ENCODE data around the gene IKZF4.

Gene IKZF4

GRCh38 chr12:56084958-56085543 is 64.2 kb downstream of the IKZF4 start:
- no peak for DNase-seq (ENCODE audit: low spot score)
- Histone ChIP-seq H3K36me3 (replicated peaks in 1 of 2; ENCODE audit: control insufficient read depth in 2 of 2, insufficient read depth in 2 of 2, low read length in 2 of 2) (no peaks in the 10 kb centered on the region), H2BK15ac (ENCODE audit: low read length) (no peak overlapping the region), H2BK120ac (ENCODE audit: low read depth, low read length) (no peak overlapping the region), H3K4me3 (ENCODE audit: low read length in 2 of 2) (no peak overlapping the region), H3K4me1 (ENCODE audit: control insufficient read depth in 2 of 2, insufficient read depth in 1 of 2, low read depth in 1 of 2, low read length in 2 of 2) (peaks cover 9 to 10% of the 10 kb centered on the region in 2 donors), H3K9me3 (replicated peaks in 1 of 2; ENCODE audit: control insufficient read depth in 2 of 2, insufficient read depth in 1 of 2, low read depth in 1 of 2, low read length in 2 of 2) (no peaks in the 10 kb centered on the region), H3K23ac (ENCODE audit: low read depth, low read length, poor library complexity) (no peak overlapping the region), H3K79me1 (ENCODE audit: low read depth, low read length) (no peaks in the 10 kb centered on the region), H2AFZ (ENCODE audit: low read length) (no peak overlapping the region), H2AK5ac (ENCODE audit: low read depth, low read length) (no peak overlapping the region), H3K4me2 (ENCODE audit: insufficient read depth, low read length, poor library complexity, severe bottlenecking) (no peak overlapping the region), H2BK12ac (ENCODE audit: low read length) (no peak overlapping the region), H3K14ac (ENCODE audit: low read length) (no peak overlapping the region), H4K8ac (ENCODE audit: low read depth, low read length) (no peak overlapping the region), H2BK5ac (ENCODE audit: low read length) (no peak overlapping the region), H4K91ac (ENCODE audit: low read depth, low read length, poor library complexity) (no peak overlapping the region), H3K27me3 (ENCODE audit: control insufficient read depth in 3 of 3, insufficient read depth in 3 of 3, low read depth in 1 of 3, low read length in 3 of 3) (peaks cover 0 to 45% (median 12%) of the 10 kb centered on the region in 3 experiments), H3K18ac (ENCODE audit: low read length) (peak overlapping the region; percentile 63), H3K27ac (replicated peaks; ENCODE audit: low read length) (no peak overlapping the region), H3K4ac (ENCODE audit: low read length) (no peak overlapping the region), H3K9ac (ENCODE audit: low read depth, low read length, poor library complexity) (no peak overlapping the region)
- WGBS, 2 donors (ENCODE audit: extremely low coverage in 2 of 2, insufficient read length in 2 of 2, insufficient replicate concordance in 1 of 2) = no CpG with 5 or more reads among the region's 15 CpGs

GRCh38 chr12:56086096-56086495 is 65.3 kb downstream of the IKZF4 start:
- no peak overlapping the region for H3K4me2 ChIP-seq (ENCODE audit: insufficient read depth, low read length, poor library complexity, severe bottlenecking)
- no peak overlapping the region for H2BK120ac ChIP-seq (ENCODE audit: low read depth, low read length)
- no peaks in the 10 kb centered on the region for H3K79me1 ChIP-seq (ENCODE audit: low read depth, low read length)
- peaks cover 0 to 34% (median 2%) of the 10 kb centered on the region in 3 experiments for H3K27me3 ChIP-seq (ENCODE audit: control insufficient read depth in 3 of 3, insufficient read depth in 3 of 3, low read depth in 1 of 3, low read length in 3 of 3)
- DNase-seq (ENCODE audit: low spot score) = no peak
- no peak overlapping the region for H4K8ac ChIP-seq (ENCODE audit: low read depth, low read length)
- H4K91ac ChIP-seq (ENCODE audit: low read depth, low read length, poor library complexity) = no peak overlapping the region
- no peak overlapping the region for H3K9ac ChIP-seq (ENCODE audit: low read depth, low read length, poor library complexity)
- H2BK15ac ChIP-seq (ENCODE audit: low read length) = no peak overlapping the region
- no peaks in the 10 kb centered on the region for H3K9me3 ChIP-seq (replicated peaks in 1 of 2; ENCODE audit: control insufficient read depth in 2 of 2, insufficient read depth in 1 of 2, low read depth in 1 of 2, low read length in 2 of 2)
- H3K4me1 ChIP-seq (ENCODE audit: control insufficient read depth in 2 of 2, insufficient read depth in 1 of 2, low read depth in 1 of 2, low read length in 2 of 2) = peaks cover 4 to 5% of the 10 kb centered on the region in 2 donors
- no peak overlapping the region for H3K14ac ChIP-seq (ENCODE audit: low read length)
- H2BK12ac ChIP-seq (ENCODE audit: low read length) = no peak overlapping the region
- no peak overlapping the region for H3K4me3 ChIP-seq (ENCODE audit: low read length in 2 of 2)
- no peak overlapping the region for H2BK5ac ChIP-seq (ENCODE audit: low read length)
- H3K36me3 ChIP-seq (replicated peaks in 1 of 2; ENCODE audit: control insufficient read depth in 2 of 2, insufficient read depth in 2 of 2, low read length in 2 of 2) = no peaks in the 10 kb centered on the region
- no peak overlapping the region for H3K4ac ChIP-seq (ENCODE audit: low read length)
- no peak overlapping the region for H3K18ac ChIP-seq (ENCODE audit: low read length)
- no peak overlapping the region for H3K27ac ChIP-seq (replicated peaks; ENCODE audit: low read length)
- no peak overlapping the region for H3K23ac ChIP-seq (ENCODE audit: low read depth, low read length, poor library complexity)
- no peak overlapping the region for H2AK5ac ChIP-seq (ENCODE audit: low read depth, low read length)
- WGBS, 2 donors (ENCODE audit: extremely low coverage in 2 of 2, insufficient read length in 2 of 2, insufficient replicate concordance in 1 of 2) = no CpG with 5 or more reads among the region's 3 CpGs
- no peak overlapping the region for H2AFZ ChIP-seq (ENCODE audit: low read length)

- Histone ChIP-seq H3K4me3 (ENCODE audit: low read length in 2 of 2) (no peak overlapping the region), H2BK12ac (ENCODE audit: low read length) (no peak overlapping the region)
- WGBS, 2 donors (ENCODE audit: extremely low coverage in 2 of 2, insufficient read length in 2 of 2, insufficient replicate concordance in 1 of 2) = no CpG with 5 or more reads among the region's 6 CpGs
Measured at GRCh38 chr12:56086608-56087007, 65.8 kb downstream of the IKZF4 start.

GRCh38 chr12:56087220-56087619 is 66.4 kb downstream of the IKZF4 start:
- Histone ChIP-seq H3K14ac (ENCODE audit: low read length) (no peak overlapping the region), H2AFZ (ENCODE audit: low read length) (no peak overlapping the region), H3K9me3 (replicated peaks in 1 of 2; ENCODE audit: control insufficient read depth in 2 of 2, insufficient read depth in 1 of 2, low read depth in 1 of 2, low read length in 2 of 2) (no peaks in the 10 kb centered on the region), H4K91ac (ENCODE audit: low read depth, low read length, poor library complexity) (no peak overlapping the region), H3K18ac (ENCODE audit: low read length) (no peak overlapping the region), H2BK15ac (ENCODE audit: low read length) (no peak overlapping the region), H3K27ac (replicated peaks; ENCODE audit: low read length) (no peak overlapping the region), H2AK5ac (ENCODE audit: low read depth, low read length) (no peak overlapping the region), H3K27me3 (ENCODE audit: control insufficient read depth in 3 of 3, insufficient read depth in 3 of 3, low read depth in 1 of 3, low read length in 3 of 3) (peaks cover 0 to 23% (median 0%) of the 10 kb centered on the region in 3 experiments), H3K23ac (ENCODE audit: low read depth, low read length, poor library complexity) (no peak overlapping the region), H2BK12ac (ENCODE audit: low read length) (no peak overlapping the region), H4K8ac (ENCODE audit: low read depth, low read length) (no peak overlapping the region), H3K36me3 (replicated peaks in 1 of 2; ENCODE audit: control insufficient read depth in 2 of 2, insufficient read depth in 2 of 2, low read length in 2 of 2) (no peaks in the 10 kb centered on the region), H3K4me2 (ENCODE audit: insufficient read depth, low read length, poor library complexity, severe bottlenecking) (no peak overlapping the region), H3K4ac (ENCODE audit: low read length) (no peak overlapping the region), H2BK120ac (ENCODE audit: low read depth, low read length) (no peak overlapping the region), H3K4me1 (ENCODE audit: control insufficient read depth in 2 of 2, insufficient read depth in 1 of 2, low read depth in 1 of 2, low read length in 2 of 2) (no peaks in the 10 kb centered on the region), H3K4me3 (ENCODE audit: low read length in 2 of 2) (no peak overlapping the region), H2BK5ac (ENCODE audit: low read length) (no peak overlapping the region), H3K9ac (ENCODE audit: low read depth, low read length, poor library complexity) (no peak overlapping the region), H3K79me1 (ENCODE audit: low read depth, low read length) (no peaks in the 10 kb centered on the region)
- DNase-seq (ENCODE audit: low spot score) = no peak
- no CpG with 5 or more reads among the region's 6 CpGs for WGBS, 2 donors (ENCODE audit: extremely low coverage in 2 of 2, insufficient read length in 2 of 2, insufficient replicate concordance in 1 of 2)

More at GRCh38 chr12:56086608-56087007, 65.8 kb downstream of the IKZF4 start:
- peaks cover 0 to 2% of the 10 kb centered on the region in 2 donors for H3K4me1 ChIP-seq (ENCODE audit: control insufficient read depth in 2 of 2, insufficient read depth in 1 of 2, low read depth in 1 of 2, low read length in 2 of 2)
- H3K4ac ChIP-seq (ENCODE audit: low read length) = no peak overlapping the region
- H3K4me2 ChIP-seq (ENCODE audit: insufficient read depth, low read length, poor library complexity, severe bottlenecking) = no peak overlapping the region
- H3K36me3 ChIP-seq (replicated peaks in 1 of 2; ENCODE audit: control insufficient read depth in 2 of 2, insufficient read depth in 2 of 2, low read length in 2 of 2) = no peaks in the 10 kb centered on the region
- H2BK5ac ChIP-seq (ENCODE audit: low read length) = no peak overlapping the region
- H2BK120ac ChIP-seq (ENCODE audit: low read depth, low read length) = no peak overlapping the region
- peaks cover 0 to 29% (median 0%) of the 10 kb centered on the region in 3 experiments for H3K27me3 ChIP-seq (ENCODE audit: control insufficient read depth in 3 of 3, insufficient read depth in 3 of 3, low read depth in 1 of 3, low read length in 3 of 3)
- DNase-seq (ENCODE audit: low spot score) = no peak
- no peak overlapping the region for H2AK5ac ChIP-seq (ENCODE audit: low read depth, low read length)
- no peaks in the 10 kb centered on the region for H3K79me1 ChIP-seq (ENCODE audit: low read depth, low read length)
- no peak overlapping the region for H2BK15ac ChIP-seq (ENCODE audit: low read length)
- no peak overlapping the region for H3K9ac ChIP-seq (ENCODE audit: low read depth, low read length, poor library complexity)
- no peak overlapping the region for H2AFZ ChIP-seq (ENCODE audit: low read length)
- H3K14ac ChIP-seq (ENCODE audit: low read length) = no peak overlapping the region
- no peak overlapping the region for H4K8ac ChIP-seq (ENCODE audit: low read depth, low read length)
- H3K9me3 ChIP-seq (replicated peaks in 1 of 2; ENCODE audit: control insufficient read depth in 2 of 2, insufficient read depth in 1 of 2, low read depth in 1 of 2, low read length in 2 of 2) = no peaks in the 10 kb centered on the region
- H3K23ac ChIP-seq (ENCODE audit: low read depth, low read length, poor library complexity) = no peak overlapping the region
- no peak overlapping the region for H3K18ac ChIP-seq (ENCODE audit: low read length)
- H4K91ac ChIP-seq (ENCODE audit: low read depth, low read length, poor library complexity) = no peak overlapping the region
- H3K27ac ChIP-seq (replicated peaks; ENCODE audit: low read length) = no peak overlapping the region

Measured in neuronal stem cell (in vitro differentiated cells).